SH-SY5Y (cell line): ENCODE measurements around the gene NR4A3.

Experiments used
- GATA2 ChIP-seq: IDR thresholded peaks from 2 replicates; pipeline ENCODE4 v1.6.1; 2011; ENCODE audit warnings: mild to moderate bottlenecking, low read depth, low read length
- GATA3 ChIP-seq: IDR thresholded peaks from 2 replicates; pipeline ENCODE4 v1.6.1; 2011; ENCODE audit warnings: low read depth, mild to moderate bottlenecking, low read length, moderate library complexity

DNA sequence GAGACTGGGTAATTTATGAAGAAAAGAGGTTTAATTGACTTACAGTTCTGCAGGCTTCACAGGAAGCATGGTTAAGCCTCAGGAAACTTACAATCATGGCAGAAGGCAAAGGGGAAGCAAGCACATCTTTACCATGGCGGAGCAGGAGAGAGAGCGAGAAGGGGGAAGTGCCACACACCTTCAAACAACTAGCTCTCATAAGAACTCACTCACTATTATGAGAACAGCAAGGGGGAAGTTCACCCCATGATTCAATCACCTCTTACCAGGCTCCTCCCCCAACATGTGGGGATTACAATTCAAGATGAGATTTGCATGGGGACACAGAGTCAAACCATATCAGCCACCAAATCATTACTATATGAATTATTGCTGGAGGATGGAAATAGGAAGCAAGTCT lies 54.5 kb downstream of the NR4A3 start:
- no peak for TF ChIP-seq GATA2
- TF ChIP-seq GATA3, result no peak
